Natural killer cell (primary cell): ENCODE measurements around the gene KRT76. TPM values are rescaled to one million over a fixed set of nuclear protein-coding genes. Genes with fewer than 3 reads are reported as not detected.
"Not testable (repeated sequence)": the region's sequence is repeated elsewhere in the genome, so short reads cannot be mapped to it uniquely, and the experiment has no call there.

Source experiments
- ATAC-seq, 3 donors: fragments of 150-1000 bp in 2 of 3; fragments of 200-7000 bp in 1 of 3; cut with Tn5 transposase; 1 replicate in 1 of 3; 2 replicates in 2 of 3; pipeline ENCODE4 v1.10.0; 2021; ENCODE audit warnings: mild to moderate bottlenecking in 2 of 3, moderate library complexity in 2 of 3
- DNase-seq, 2 donors: peaks; one replicate each; pipeline versions ENCODE4 v3.0.0 to v3.0.0-alpha.2; 2013 to 2021; ENCODE audit warnings: mixed read lengths in 1 of 2
- H3K27ac ChIP-seq: one replicate; pipeline ENCODE4 v1.5.1; 2013; ENCODE audit warnings: mild to moderate bottlenecking, low read length
- H3K27me3 ChIP-seq: one replicate; pipeline ENCODE4 v1.6.1; 2013; ENCODE audit warnings: low read length; ENCODE audit not compliant: control insufficient read depth, insufficient read depth
- H3K36me3 ChIP-seq: one replicate; pipeline ENCODE4 v1.6.1; 2013; ENCODE audit warnings: low read length; ENCODE audit not compliant: control insufficient read depth, insufficient read depth
- H3K4me1 ChIP-seq: one replicate; pipeline ENCODE4 v1.6.1; 2013; ENCODE audit warnings: low read length; ENCODE audit not compliant: control insufficient read depth, insufficient read depth
- H3K4me3 ChIP-seq: one replicate; pipeline ENCODE4 v1.5.1; 2013; ENCODE audit warnings: low read length
- H3K9me3 ChIP-seq: one replicate; pipeline ENCODE4 v1.6.1; 2013; ENCODE audit warnings: low read length; ENCODE audit not compliant: control insufficient read depth, insufficient read depth
- H3K27ac Mint-ChIP-seq, 2 donors: one replicate each; pipeline ENCODE4 v1.8.0; 2022; ENCODE audit warnings: mild to moderate bottlenecking in 2 of 2, mixed read lengths in 2 of 2, moderate library complexity in 1 of 2
- H3K27me3 Mint-ChIP-seq, 2 donors: one replicate each; pipeline ENCODE4 v1.8.0; 2022; ENCODE audit warnings: low read depth in 2 of 2, mixed read lengths in 2 of 2
- H3K36me3 Mint-ChIP-seq: one replicate; pipeline ENCODE4 v1.8.0; 2022; ENCODE audit warnings: mixed read lengths
- H3K4me1 Mint-ChIP-seq, 2 donors: one replicate each; pipeline ENCODE4 v1.8.0; 2022; ENCODE audit warnings: mixed read lengths in 2 of 2
- H3K4me3 Mint-ChIP-seq: one replicate; pipeline ENCODE4 v1.8.0; 2022; ENCODE audit warnings: mild to moderate bottlenecking, moderate library complexity, mixed read lengths
- H3K9me3 Mint-ChIP-seq, 2 donors: one replicate each; pipeline ENCODE4 v1.8.0; 2022; ENCODE audit warnings: mixed read lengths in 2 of 2
- WGBS: methylation state at CpG from one replicate; pipeline ENCODE4 v1.1.7; 2013; ENCODE audit warnings: missing lambda C conversion rate; ENCODE audit not compliant: insufficient coverage; 5-methylcytosine and 5-hydroxymethylcytosine counted together
- intact Hi-C: fragments of 100-400 bp; cut with micrococcal nuclease; formaldehyde crosslinking; loops from one replicate; pipeline ENCODE4 v1.14.2; 2022
- total RNA-seq, 4 donors: library from RNA; stranded (reverse); fragments of 120-200 nt in 1 of 4; gene quantifications; one replicate each; pipeline versions ENCODE4 v1.2.3 to v1.2.4, GENCODE V29; 2013 to 2022
- TF ChIP-seq, protein P1 (sequence below): fragments of 200-600 bp; IDR thresholded peaks from one replicate; pipeline ENCODE4 v1.8.0; 2022; ENCODE audit warnings: antibody characterized with exemption

KRT76 gene
- total RNA-seq, 3 donors from 2014 or later (not counting 1 experiment from before 2014, with no cell fraction given), result not detected

DNA sequence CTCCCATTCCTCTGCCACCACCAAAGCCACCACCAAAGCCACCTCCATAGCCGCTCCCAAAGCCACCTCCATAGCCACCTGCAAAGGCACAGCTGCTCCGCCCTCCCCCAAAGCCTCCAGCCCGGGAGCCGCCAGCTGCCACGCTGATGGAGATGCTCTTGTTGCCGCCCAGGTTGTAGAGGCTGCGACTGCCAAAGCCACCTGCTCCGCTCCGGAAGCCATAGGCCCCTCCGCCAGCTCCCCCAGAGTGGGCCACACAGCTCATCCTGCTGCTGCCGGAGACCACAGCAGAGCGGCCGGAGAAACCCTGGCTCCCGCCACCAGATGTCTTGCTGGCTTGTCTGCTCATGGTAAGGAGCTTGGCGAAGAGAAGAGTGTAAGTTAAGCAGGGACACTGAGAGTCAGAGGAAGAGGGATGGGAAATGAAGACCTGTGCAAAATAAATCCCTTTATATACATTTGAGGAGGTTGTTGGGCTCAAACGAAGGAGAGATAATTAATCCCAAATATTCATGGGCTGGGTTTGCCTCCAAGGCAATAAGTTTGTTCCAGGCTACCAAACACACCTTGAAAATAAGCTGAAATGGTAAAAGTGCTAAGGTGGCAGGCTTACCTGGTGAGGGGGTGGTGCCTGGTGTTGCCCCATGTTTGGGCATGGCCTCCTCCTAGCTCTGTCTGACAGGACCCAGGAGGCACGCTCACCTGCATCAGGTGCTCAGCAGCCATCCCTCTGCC is 18.7 kb upstream of the KRT76 start, which contains the start of gene KRT3:
TSS of gene KRT3 (minus strand) at position 424 of the 735 bp plus-strand sequence. CDS start at position 349, 75 bp downstream.
- H3K4me3 Mint-ChIP-seq, result no peak within 1 kb of the TSS
- WGBS, result 90% methylated on average over 17 of the region's 17 CpGs

DNA sequence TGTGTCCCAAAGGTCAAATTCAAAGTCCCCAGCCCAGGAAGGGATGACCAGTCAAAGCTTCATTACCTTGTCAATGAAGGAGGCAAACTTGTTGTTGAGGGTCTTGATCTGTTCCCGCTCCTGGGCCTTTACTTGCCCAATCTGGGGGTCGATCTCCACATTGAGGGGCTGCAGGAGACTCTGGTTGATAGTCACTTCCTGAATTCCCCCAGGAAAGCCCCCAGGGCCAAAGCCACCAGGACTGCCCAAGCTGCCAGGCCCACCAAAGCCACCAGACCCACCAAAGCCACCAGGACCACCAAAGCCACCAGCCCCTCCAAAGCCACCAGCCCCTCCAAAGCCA is 18.2 kb upstream of the KRT76 start:
- H3K4me1 ChIP-seq, H3K36me3 Mint-ChIP-seq, DNase-seq, H3K9me3 Mint-ChIP-seq, H3K9me3 ChIP-seq, intact Hi-C loops, H3K27ac ChIP-seq, H3K4me3 Mint-ChIP-seq, H3K4me3 ChIP-seq, H3K27me3 ChIP-seq, ATAC-seq, H3K4me1 Mint-ChIP-seq, H3K36me3 ChIP-seq, H3K27ac Mint-ChIP-seq: not testable (repeated sequence)
- peaks cover 13 to 22% of the 10 kb centered on the region in 2 donors for H3K27me3 Mint-ChIP-seq
- 88% methylated on average over 2 of the region's 2 CpGs for WGBS

More for the DNA sequence above, 18.7 kb upstream of the KRT76 start, which contains the start of gene KRT3:
- intact Hi-C loops, result no loop called here
- Mint-ChIP-seq H3K36me3 (no peaks in the 10 kb centered on the region), H3K27me3 (peaks cover 8 to 16% of the 10 kb centered on the region in 2 donors), H3K27ac (no peak within 1 kb of the TSS), H3K4me1 (peaks cover under 1 to 4% of the 10 kb centered on the region in 2 donors), H3K9me3 (no peaks in the 10 kb centered on the region)
- no peaks in the 10 kb centered on the region for H3K4me1 ChIP-seq
- TF ChIP-seq, protein P1, sequence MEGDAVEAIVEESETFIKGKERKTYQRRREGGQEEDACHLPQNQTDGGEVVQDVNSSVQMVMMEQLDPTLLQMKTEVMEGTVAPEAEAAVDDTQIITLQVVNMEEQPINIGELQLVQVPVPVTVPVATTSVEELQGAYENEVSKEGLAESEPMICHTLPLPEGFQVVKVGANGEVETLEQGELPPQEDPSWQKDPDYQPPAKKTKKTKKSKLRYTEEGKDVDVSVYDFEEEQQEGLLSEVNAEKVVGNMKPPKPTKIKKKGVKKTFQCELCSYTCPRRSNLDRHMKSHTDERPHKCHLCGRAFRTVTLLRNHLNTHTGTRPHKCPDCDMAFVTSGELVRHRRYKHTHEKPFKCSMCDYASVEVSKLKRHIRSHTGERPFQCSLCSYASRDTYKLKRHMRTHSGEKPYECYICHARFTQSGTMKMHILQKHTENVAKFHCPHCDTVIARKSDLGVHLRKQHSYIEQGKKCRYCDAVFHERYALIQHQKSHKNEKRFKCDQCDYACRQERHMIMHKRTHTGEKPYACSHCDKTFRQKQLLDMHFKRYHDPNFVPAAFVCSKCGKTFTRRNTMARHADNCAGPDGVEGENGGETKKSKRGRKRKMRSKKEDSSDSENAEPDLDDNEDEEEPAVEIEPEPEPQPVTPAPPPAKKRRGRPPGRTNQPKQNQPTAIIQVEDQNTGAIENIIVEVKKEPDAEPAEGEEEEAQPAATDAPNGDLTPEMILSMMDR, result no peak
- H3K9me3 ChIP-seq, result no peaks in the 10 kb centered on the region
- H3K27me3 ChIP-seq, result no peaks in the 10 kb centered on the region
- no peak within 1 kb of the TSS for H3K27ac ChIP-seq
- H3K36me3 ChIP-seq, result no peaks in the 10 kb centered on the region
- no peak for ATAC-seq
- H3K4me3 ChIP-seq, result no peak within 1 kb of the TSS
- DNase-seq, result no peak

DNA sequence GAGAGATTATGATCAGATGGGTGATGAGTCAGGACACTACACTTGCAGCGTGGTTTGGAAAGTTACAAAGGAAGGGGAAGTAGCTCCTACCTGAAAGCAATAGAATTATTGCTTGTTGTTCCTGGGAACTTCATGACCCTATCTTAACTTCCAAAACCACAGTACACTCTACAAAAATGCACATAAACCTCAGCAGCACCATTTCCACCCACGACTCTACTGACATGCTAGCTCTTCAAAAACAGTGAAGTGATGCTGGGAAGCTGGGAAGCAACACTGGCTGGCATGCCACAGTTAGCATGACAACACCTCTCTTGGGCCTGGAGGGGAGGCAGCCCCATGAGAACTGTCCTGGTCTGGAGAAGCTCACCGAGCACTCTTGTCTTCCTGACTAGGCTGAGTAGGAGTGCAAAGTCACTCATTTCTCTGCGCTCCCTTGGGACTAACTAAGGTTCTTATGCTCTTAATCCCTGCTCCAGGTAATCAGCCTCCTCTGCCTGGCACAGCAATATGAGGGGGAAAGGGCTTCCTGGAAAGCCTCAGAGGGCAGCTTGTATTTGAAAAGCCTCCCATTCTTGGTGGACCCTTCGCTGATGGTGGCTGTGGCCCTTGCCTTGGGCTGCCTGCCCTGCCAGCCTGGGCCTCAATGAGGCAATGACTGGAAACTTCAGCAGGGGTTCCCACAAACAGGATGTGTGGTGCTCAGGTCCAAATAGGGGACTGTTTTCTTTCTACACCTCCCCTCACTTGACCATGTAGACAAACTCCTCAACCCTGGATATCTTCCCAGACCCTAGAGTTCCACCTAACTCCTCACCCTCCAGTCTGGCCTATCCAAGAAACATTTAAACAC is 17.6 kb upstream of the KRT76 start:
- Mint-ChIP-seq H3K4me1 (peaks cover 9 to 16% of the 10 kb centered on the region in 2 donors), H3K36me3 (no peaks in the 10 kb centered on the region), H3K27ac (no peak overlapping the region), H3K4me3 (no peak overlapping the region), H3K9me3 (no peaks in the 10 kb centered on the region), H3K27me3 (peaks cover 19 to 27% of the 10 kb centered on the region in 2 donors)
- peaks cover 8% of the 10 kb centered on the region for H3K27me3 ChIP-seq
- H3K36me3 ChIP-seq, result no peaks in the 10 kb centered on the region
- H3K4me1 ChIP-seq, result peaks cover 6% of the 10 kb centered on the region
- DNase-seq (no peak), ATAC-seq (no peak)
- WGBS, result 77% methylated on average over 5 of the region's 5 CpGs
- TF ChIP-seq, protein P1, result no peak
- no peak overlapping the region for H3K27ac ChIP-seq
- no peaks in the 10 kb centered on the region for H3K9me3 ChIP-seq
- intact Hi-C loops, result no loop called here
- H3K4me3 ChIP-seq, result no peak overlapping the region
